ENCODE results near the gene ATP13A3. TPM values are rescaled to one million over a fixed set of nuclear protein-coding genes. Genes with fewer than 3 reads are reported as not detected.

ATP13A3 gene
- total RNA-seq, 1 experiment from 2014 or later = 175 TPM

GRCh38 chr3:194475978-194476377 is 10.8 kb downstream of the ATP13A3 start:
- DNase-seq (ENCODE audit: low read depth) = no peak

GRCh38 chr3:194475138-194475932 is 11.5 kb downstream of the ATP13A3 start:
- no peak for DNase-seq (ENCODE audit: low read depth)

- no peak for DNase-seq (ENCODE audit: low read depth)
Observed at GRCh38 chr3:194474675-194475074, 12.1 kb downstream of the ATP13A3 start.

GRCh38 chr3:194472290-194472920 is 14.4 kb downstream of the ATP13A3 start:
- peak; percentile 71 for DNase-seq (ENCODE audit: low read depth)

- no peak for DNase-seq (ENCODE audit: low read depth)
Observed at GRCh38 chr3:194471863-194472262, 14.9 kb downstream of the ATP13A3 start.

GRCh38 chr3:194470615-194471014 is 16.2 kb downstream of the ATP13A3 start:
- DNase-seq (ENCODE audit: low read depth) = no peak

- DNase-seq (ENCODE audit: low read depth) = no peak
Observed at GRCh38 chr3:194469977-194470376, 16.8 kb downstream of the ATP13A3 start.

- DNase-seq (ENCODE audit: low read depth) = no peak
Observed at GRCh38 chr3:194468086-194468485, 18.7 kb downstream of the ATP13A3 start.

GRCh38 chr3:194466761-194467356 is 19.9 kb downstream of the ATP13A3 start:
- DNase-seq (ENCODE audit: low read depth) = no peak

GRCh38 chr3:194465920-194466570 is 20.8 kb downstream of the ATP13A3 start:
- DNase-seq (ENCODE audit: low read depth) = no peak

GRCh38 chr3:194465246-194465645 is 21.6 kb downstream of the ATP13A3 start:
- no peak for DNase-seq (ENCODE audit: low read depth)

- DNase-seq (ENCODE audit: low read depth) = no peak
Observed at GRCh38 chr3:194464692-194465091, 22.1 kb downstream of the ATP13A3 start.

GRCh38 chr3:194462936-194463335 is 23.9 kb downstream of the ATP13A3 start:
- no peak for DNase-seq (ENCODE audit: low read depth)

GRCh38 chr3:194460566-194460965 is 26.2 kb downstream of the ATP13A3 start:
- DNase-seq (ENCODE audit: low read depth) = no peak

- DNase-seq (ENCODE audit: low read depth) = no peak
Observed at GRCh38 chr3:194458131-194458530, 28.7 kb downstream of the ATP13A3 start.

GRCh38 chr3:194455481-194455880 is 31.3 kb downstream of the ATP13A3 start:
- no peak for DNase-seq (ENCODE audit: low read depth)

- DNase-seq (ENCODE audit: low read depth) = no peak
Observed at GRCh38 chr3:194450341-194450740, 36.5 kb downstream of the ATP13A3 start.

- no peak for DNase-seq (ENCODE audit: low read depth)
Observed at GRCh38 chr3:194449913-194450312, 36.9 kb downstream of the ATP13A3 start.

GRCh38 chr3:194447657-194448056 is 39.1 kb downstream of the ATP13A3 start:
- DNase-seq (ENCODE audit: low read depth) = no peak

GRCh38 chr3:194447161-194447560 is 39.6 kb downstream of the ATP13A3 start:
- no peak for DNase-seq (ENCODE audit: low read depth)

GRCh38 chr3:194446754-194447153 is 40.0 kb downstream of the ATP13A3 start:
- DNase-seq (ENCODE audit: low read depth) = no peak

GRCh38 chr3:194446172-194446571 is 40.6 kb downstream of the ATP13A3 start:
- DNase-seq (ENCODE audit: low read depth) = no peak
